Measurements from ENCODE around the gene DDA1. TPM values are rescaled to one million over a fixed set of nuclear protein-coding genes. Genes with fewer than 3 reads are reported as not detected.
A peak's percentile ranks its signal among the peaks of the same experiment; 100 is the strongest.

The DDA1 gene
- total and polyA plus RNA-seq, 9 of the 15 experiments (the other 6 are each of a cell fraction or from before 2014, with no cell fraction given): 1.4 to 83.8 (median 33.8) TPM

GRCh38 chr19:17305517-17306284 lies 3.7 kb upstream of the DDA1 start, which contains the start of gene MRPL34 (continued):
- no peak for TF ChIP-seq EWSR1 (IDR thresholded peaks at IDR 0.05; ENCODE audit: borderline replicate concordance, low read depth, partially characterized antibody)
- peak; percentile 54; the same call in 1 of the 2 replicates for TF ChIP-seq ELF1 (tag; IDR thresholded peaks at IDR 0.05)
- no peak for TF ChIP-seq YBX1 (IDR thresholded peaks at IDR 0.05)
- TF ChIP-seq MCM5 (IDR thresholded peaks at IDR 0.05; ENCODE audit: low read depth): no peak
- TF ChIP-seq PPARD (CRISPR knock-in tag; IDR thresholded peaks at IDR 0.05): no peak
- TF ChIP-seq MIER1 (IDR thresholded peaks at IDR 0.05; ENCODE audit: low read depth): no peak
- TF ChIP-seq SMC3 (conservative IDR thresholded peaks at IDR 0.05; ENCODE audit: insufficient read depth, low read depth, low read length): peak; percentile 56
- no peak for TF ChIP-seq ZNF561 (CRISPR knock-in tag; conservative IDR thresholded peaks at IDR 0.05)
- no peak for TF ChIP-seq U2AF2 (optimal IDR thresholded peaks at IDR 0.05; ENCODE audit: low read depth, low read length)
- TF ChIP-seq HMGXB4 (CRISPR knock-in tag; IDR thresholded peaks at IDR 0.05): no peak
- TF ChIP-seq BMI1 (IDR thresholded peaks at IDR 0.05; ENCODE audit: low read length): no peak
- TF ChIP-seq REST (IDR thresholded peaks at IDR 0.05; ENCODE audit: borderline replicate concordance): peak; percentile 68; the same call in 1 of the 2 replicates
- no peak; the same call in 1 of the 2 replicates for TF ChIP-seq REST (CRISPR knock-in tag; IDR thresholded peaks at IDR 0.05; ENCODE audit: low read depth)
- TF ChIP-seq NFIX (CRISPR knock-in tag; IDR thresholded peaks at IDR 0.05; ENCODE audit: low read depth): no peak
- TF ChIP-seq PHTF2 (CRISPR knock-in tag; IDR thresholded peaks at IDR 0.05): no peak
- peak; percentile 44 to 65; a peak in 3 of 4 replicates for TF ChIP-seq MNT (conservative IDR thresholded peaks at IDR 0.05)

Data from K562 (cell line).